GM18907 (cell line): ENCODE results near the gene CHPF2.

Experiments used
- ATAC-seq: cut with Tn5 transposase; IDR thresholded peaks from one replicate; pipeline ENCODE4 v1.9.1; 2021; ENCODE audit warnings: mild to moderate bottlenecking, moderate library complexity; ENCODE audit not compliant: unreplicated experiment

CHPF2 gene

DNA sequence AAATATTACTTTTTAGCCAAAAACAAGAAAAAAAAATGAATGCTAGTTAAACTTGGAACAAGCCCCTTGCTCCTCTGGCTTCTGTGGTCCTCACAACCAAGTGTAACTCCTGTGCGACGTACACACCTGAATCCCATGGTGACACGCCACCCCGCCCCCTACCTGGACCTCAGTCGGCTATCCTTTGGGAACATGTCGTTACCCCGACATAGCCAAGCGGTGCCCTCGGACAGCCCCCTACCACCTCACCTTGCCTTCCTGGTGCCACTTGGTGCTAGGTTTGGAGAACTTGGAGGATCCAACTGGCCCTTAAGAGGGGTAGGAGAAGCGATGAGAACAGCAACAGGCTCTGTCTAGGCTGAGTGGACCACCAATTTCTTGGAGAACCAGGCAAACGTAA is 28.2 kb downstream of the CHPF2 start:
- ATAC-seq, result no peak

DNA sequence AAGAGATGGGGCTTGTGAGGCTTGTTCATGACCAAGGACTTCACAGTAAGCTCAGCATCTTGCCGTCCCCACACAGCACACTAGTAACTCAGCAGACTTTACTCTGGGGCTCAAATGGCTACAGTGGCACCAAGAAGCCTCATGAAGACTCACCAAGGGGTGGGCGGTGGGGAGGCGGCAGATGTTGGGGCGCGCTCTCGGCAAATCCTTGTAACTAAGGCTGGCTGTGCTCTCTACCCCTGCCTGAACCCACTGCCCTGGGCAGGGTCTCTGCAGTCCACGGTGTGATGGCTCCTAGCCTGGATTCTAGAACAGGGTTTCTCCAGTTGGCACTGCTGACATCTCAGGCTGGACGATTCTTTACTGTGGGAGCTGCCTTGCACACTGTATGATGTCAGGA is 28.6 kb downstream of the CHPF2 start:
- ATAC-seq, result no peak

- no peak for ATAC-seq
These were observed 29.2 kb downstream of the CHPF2 start for GRCh38 chr7:151261529-151261928.

- no peak for ATAC-seq
These were observed 32.3 kb downstream of the CHPF2 start for GRCh38 chr7:151264615-151265014.

DNA sequence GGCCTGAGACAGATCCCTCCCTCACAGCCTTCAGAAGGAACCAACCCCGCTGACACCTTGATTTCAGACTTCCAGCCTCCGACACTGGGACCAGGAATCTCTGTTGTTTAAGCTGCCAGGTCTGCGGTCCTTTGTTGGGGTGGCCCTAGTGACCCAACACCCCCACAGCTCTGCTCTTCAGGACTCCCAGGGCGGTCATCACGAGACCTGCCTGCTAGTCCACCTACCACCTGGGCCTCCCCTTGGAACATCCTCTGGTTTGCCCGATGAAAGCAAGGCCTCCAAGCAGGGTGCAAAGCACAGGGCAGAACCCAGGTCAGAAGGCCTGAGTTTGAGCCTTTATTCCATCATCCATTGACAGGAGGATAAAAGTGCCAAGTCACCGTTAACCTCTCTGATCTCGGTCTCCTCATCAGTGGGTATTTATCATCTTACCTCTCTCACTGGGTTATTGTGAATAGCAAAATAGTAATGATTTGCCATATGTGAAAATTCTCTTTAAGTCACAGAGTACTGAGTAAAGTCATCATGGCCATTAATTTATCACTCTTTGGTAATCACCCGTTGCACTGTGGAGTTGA is 33.2 kb downstream of the CHPF2 start:
- ATAC-seq, result no peak

DNA sequence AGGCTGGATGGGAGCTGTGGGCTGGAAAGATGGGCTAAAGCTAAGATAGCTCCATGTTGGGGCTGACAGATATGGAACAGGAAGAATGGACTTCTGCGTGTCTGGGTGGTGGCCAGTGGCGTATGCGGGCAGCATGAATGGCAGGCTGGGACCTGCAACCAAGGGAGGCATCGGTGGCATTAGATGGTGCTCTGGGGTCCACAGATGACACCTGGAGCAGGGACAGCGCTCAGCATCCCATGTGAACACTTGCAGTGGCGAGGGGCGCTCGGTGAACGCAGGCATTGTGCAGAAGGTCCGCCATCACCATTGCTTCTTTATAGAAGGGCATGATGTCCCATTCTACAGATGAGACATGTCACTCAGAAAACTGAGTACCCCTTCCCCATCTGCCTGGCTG is 37.2 kb downstream of the CHPF2 start:
- no peak for ATAC-seq

DNA sequence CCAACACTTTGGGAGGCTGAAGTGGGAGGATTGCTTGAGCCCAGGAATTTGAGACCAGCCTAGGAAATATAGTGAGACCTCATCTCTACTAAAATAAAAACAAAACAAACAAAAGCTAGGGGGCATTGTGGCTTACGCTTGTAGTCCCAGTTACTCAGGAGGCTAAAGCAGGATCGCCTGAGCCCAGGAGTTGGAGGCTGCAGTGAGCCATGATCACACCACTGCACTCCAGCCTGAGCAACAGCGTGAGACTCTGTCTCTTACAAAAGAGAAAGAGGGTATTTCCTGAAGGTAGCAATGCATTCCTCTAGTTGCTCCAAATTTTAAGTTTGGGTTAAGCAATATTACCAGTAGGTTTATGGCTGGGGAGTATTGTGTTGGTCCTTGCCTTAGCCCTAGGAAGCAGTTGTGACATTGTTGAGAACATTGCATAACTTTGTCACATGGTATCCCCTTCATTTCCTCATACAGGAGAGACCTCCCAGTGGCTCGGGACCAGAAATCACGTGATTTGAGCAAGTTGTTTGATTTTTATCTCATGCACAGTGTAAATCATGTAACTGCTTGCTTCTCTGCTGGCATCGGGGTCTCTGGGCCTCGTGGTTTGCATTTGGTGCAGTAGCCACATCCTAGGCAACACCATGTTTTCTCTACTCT is 39.5 kb downstream of the CHPF2 start:
- no peak for ATAC-seq

- ATAC-seq, result no peak
These were observed 40.1 kb downstream of the CHPF2 start for GRCh38 chr7:151272405-151272804.

DNA sequence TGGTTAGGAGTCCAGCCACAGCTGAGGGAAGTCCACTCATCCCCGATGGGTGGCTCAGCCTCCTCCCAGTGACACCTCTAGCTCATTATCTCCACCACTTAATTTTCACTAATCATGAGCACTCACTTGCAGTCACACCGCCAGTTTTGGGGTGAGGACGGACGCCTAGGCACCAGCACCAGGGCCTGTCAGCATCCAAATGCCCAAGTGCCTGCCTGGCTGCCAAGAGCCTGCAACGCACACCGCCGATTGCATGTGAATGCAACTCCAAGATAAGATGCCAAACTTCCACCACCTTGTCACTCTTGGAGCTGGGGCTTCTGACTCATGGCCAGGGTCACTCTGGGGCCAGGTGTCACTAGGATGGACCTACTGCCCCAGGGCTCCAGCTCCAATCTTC is 40.6 kb downstream of the CHPF2 start:
- ATAC-seq, result no peak

- no peak for ATAC-seq
These were observed 41.5 kb downstream of the CHPF2 start for GRCh38 chr7:151273651-151274390.

GRCh38 chr7:151274396-151274795 is 42.1 kb downstream of the CHPF2 start:
- ATAC-seq, result no peak

DNA sequence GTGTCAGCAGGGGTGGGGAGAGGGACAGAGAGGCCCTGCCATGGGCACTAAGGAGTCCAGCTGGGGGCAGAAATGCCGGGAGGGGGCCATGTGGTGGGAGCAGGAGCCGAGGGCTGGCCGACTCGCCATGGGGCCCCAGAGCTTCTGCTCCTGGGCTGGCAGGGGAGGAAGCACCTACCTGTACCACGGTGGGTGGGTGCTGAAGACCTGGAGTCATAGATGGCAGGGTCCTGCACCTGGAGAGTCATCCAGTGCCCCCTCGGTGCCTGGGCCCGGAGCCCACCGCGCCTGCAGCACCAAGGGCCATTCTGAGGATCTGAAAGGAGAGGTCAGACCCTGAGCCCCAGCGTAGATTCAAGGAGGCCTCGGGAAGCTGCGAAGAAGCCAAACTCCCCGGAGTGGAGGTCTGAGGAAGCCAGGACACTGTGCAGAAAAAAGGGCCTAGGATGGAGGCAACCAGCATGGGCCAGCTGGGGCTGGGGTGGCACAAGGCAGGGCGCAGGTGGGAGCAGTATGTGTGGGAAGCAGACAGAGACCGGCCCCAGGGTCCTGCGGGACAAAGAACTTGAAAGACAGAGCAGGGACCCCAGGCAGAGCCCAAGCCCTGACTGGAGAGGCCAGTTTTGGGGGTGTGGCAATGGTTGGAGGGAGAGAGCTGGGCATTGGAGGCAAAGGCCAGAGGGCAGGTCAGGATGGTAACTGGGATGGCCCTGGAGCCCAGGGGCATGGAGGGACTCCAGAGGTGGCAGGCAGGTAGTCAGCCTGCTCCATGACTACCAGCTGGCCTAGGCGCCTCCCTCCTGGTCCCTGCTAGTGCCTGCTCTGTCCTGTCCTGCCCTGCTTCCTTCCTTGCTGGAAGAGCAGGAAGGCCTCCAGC is 42.9 kb downstream of the CHPF2 start:
- no peak for ATAC-seq

GRCh38 chr7:151275813-151276577 is 43.7 kb downstream of the CHPF2 start:
- no peak for ATAC-seq

- no peak for ATAC-seq
These were observed 44.6 kb downstream of the CHPF2 start for GRCh38 chr7:151276666-151277590.

GRCh38 chr7:151277631-151278030 is 45.3 kb downstream of the CHPF2 start:
- no peak for ATAC-seq

DNA sequence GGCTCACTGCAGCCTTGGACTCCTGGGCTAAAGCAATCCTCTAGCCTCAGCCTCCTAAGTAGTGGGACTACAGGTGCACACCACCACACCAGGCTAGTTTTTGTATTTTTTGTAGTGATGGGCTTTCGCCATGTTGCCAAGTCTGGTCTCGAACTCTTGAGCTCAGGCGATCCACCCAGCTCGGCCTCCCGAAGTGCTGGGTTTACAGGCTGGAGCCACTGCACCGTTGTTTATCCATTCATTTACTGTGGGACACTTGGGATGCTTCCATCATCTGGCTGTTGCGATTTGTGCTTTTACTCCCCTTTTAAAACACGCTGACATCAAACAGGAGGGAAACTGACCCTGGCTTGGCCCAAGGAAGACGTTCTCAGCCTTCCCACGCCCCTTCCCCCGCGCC is 46.7 kb downstream of the CHPF2 start:
- no peak for ATAC-seq

DNA sequence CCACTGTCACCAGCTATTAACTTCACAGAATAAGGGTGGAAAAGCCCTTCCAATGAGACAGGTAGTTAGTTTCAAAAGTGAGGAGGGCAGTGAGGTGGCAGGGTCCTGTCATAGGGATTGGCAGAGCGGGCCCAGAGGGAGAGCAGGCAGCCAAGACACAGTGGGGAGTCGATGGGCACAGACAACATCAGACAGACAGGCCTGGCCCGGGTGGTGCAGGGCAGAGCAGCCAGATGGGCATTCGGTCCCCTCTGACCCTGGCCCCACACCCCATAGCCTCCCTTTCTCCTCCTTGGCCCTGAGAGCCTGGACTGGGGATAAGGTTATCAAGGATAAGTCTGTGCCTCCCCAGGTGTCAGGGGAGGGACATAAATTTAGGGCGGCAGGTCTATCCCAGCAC is 47.6 kb downstream of the CHPF2 start:
- no peak for ATAC-seq

- no peak for ATAC-seq
These were observed 48.2 kb downstream of the CHPF2 start for GRCh38 chr7:151280388-151281019.

DNA sequence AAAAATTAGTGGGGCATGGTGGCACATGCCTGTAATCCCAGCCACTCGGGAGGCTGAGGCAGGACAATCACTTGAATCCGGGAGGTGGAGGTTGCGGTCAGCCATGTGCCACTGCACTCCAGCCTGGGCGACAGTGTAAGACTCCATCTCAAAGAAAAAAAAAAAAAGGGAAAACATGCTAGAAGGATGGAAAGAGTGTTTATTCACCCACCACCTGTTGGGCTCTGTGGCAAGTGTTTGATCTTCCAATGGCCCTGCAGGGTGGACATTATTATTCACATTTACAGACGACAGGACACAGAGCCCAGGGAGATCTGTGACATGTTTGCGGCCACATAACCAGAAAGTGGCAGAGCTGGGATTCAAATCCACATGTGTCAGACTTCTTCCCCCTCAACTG is 49.4 kb downstream of the CHPF2 start:
- no peak for ATAC-seq
